ENCODE results near the gene GUCA1A. TPM values are rescaled to one million over a fixed set of nuclear protein-coding genes. Genes with fewer than 3 reads are reported as not detected.

GUCA1A gene
- total RNA-seq, 4 donors from 2014 or later: 0.83 TPM; not detected in 3

DNA sequence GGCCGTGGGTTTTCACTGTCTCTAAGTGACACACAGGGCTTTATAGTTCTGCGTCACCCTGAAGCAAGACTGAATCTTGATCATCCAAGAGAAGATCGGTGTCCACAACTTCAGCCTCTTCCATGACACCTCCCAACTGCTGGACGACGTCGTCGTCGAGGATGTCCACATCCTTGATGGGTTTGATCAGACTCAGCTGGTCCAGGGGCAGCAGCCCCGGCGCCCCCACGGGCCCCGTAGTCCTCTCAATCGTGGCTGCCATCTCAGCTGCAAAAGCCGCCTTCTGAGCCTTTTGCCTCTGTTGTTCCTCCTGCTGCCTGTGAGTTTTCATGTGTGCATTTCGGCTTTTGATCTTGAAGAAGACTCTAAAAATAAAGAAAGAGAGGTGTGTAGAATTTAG is 55.1 kb downstream of the GUCA1A start:
- Histone ChIP-seq H3K4me1 (no peaks in the 10 kb centered on the region), H3K36me3 (no peaks in the 10 kb centered on the region), H3K9me3 (no peaks in the 10 kb centered on the region), H3K4me3 (no peak overlapping the region), H3K27ac (no peak overlapping the region), H3K27me3 (no peaks in the 10 kb centered on the region)
- intact Hi-C loops (cut with DNase I; ENCODE audit: low total_unique reads): no loop called here
- TF ChIP-seq, protein P1, sequence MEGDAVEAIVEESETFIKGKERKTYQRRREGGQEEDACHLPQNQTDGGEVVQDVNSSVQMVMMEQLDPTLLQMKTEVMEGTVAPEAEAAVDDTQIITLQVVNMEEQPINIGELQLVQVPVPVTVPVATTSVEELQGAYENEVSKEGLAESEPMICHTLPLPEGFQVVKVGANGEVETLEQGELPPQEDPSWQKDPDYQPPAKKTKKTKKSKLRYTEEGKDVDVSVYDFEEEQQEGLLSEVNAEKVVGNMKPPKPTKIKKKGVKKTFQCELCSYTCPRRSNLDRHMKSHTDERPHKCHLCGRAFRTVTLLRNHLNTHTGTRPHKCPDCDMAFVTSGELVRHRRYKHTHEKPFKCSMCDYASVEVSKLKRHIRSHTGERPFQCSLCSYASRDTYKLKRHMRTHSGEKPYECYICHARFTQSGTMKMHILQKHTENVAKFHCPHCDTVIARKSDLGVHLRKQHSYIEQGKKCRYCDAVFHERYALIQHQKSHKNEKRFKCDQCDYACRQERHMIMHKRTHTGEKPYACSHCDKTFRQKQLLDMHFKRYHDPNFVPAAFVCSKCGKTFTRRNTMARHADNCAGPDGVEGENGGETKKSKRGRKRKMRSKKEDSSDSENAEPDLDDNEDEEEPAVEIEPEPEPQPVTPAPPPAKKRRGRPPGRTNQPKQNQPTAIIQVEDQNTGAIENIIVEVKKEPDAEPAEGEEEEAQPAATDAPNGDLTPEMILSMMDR (IDR thresholded peaks at IDR 0.05): no peak
- no peak for TF ChIP-seq POLR2A (IDR thresholded peaks at IDR 0.05)
- DNase-seq: no peak

Other genes starting within 250 kb of the GUCA1A start
- 100 to 1,000 TPM in 1 of 4 donors, 10 to 100 TPM in 3; 28.8 to 101 (median 74.3) TPM for gene CCND3, start 231.6 kb upstream of the GUCA1A start, total RNA-seq
- gene TAF8, start 122.8 kb upstream of the GUCA1A start, total RNA-seq: 10 to 100 TPM; 16.0 to 45.6 (median 37.5) TPM
- 1 to 10 TPM in 2 of 4 donors, under 1 TPM in 1, not detected in 1; 0.91 to 2.4 (median 1.0) TPM for gene C6orf132, start 30.7 kb upstream of the GUCA1A start, total RNA-seq
- 1 to 10 TPM in 2 of 4 donors, not detected in 2; 3.8 to 4.8 TPM for gene GUCA1B, start 21.6 kb downstream of the GUCA1A start, total RNA-seq
- gene MRPS10, start 44.5 kb downstream of the GUCA1A start, total RNA-seq: 10 to 100 TPM in 3 of 4 donors, 1 to 10 TPM in 1; 7.6 to 52.8 (median 22.2) TPM